ENCODE data around the gene GRIN2A. TPM values are rescaled to one million over a fixed set of nuclear protein-coding genes. Genes with fewer than 3 reads are reported as not detected.

GRIN2A gene
- total and polyA plus RNA-seq, 2 of the 8 experiments (the other 6 are each of a cell fraction or from before 2014, with no cell fraction given): 0.18 to 1.8 TPM

GRCh38 chr16:9820476-9821246, 361.6 kb downstream of the GRIN2A start (continued):
- TF ChIP-seq USF2 (IDR thresholded peaks at IDR 0.05; ENCODE audit: low read length) (no peak), TBP (IDR thresholded peaks at IDR 0.05; ENCODE audit: low read depth, low read length) (no peak), RAD21 (IDR thresholded peaks at IDR 0.05 in 1 of 2, conservative IDR thresholded peaks at IDR 0.05 in 1 of 2; ENCODE audit: low read depth in 2 of 2, low read length in 2 of 2) (peak; percentile 74 to 84), SUZ12 (IDR thresholded peaks at IDR 0.05; ENCODE audit: low read length) (no peak), ASH2L (IDR thresholded peaks at IDR 0.05; ENCODE audit: low read length) (no peak), PHF8 (conservative IDR thresholded peaks at IDR 0.05; ENCODE audit: low read depth, low read length) (no peak), CHD1 (IDR thresholded peaks at IDR 0.05; ENCODE audit: low read depth, low read length) (no peak), RNF2 (IDR thresholded peaks at IDR 0.05; ENCODE audit: borderline replicate concordance, low read depth, low read length, missing control alignments, poor library complexity, severe bottlenecking) (no peak), TEAD4 (IDR thresholded peaks at IDR 0.05; ENCODE audit: low read depth, low read length) (peak; percentile 68; the same call in 1 of the 2 replicates), MAFK (IDR thresholded peaks at IDR 0.05; ENCODE audit: low read depth, low read length) (no peak), SIX5 (IDR thresholded peaks at IDR 0.05; ENCODE audit: low read depth, low read length) (no peak), CHD2 (IDR thresholded peaks at IDR 0.05; ENCODE audit: low read length) (no peak), SRF (IDR thresholded peaks at IDR 0.05; ENCODE audit: low read depth, low read length) (no peak), CTCF (IDR thresholded peaks at IDR 0.05; ENCODE audit: control extremely low read depth in 1 of 3, insufficient read depth in 1 of 3, low read depth in 1 of 3, low read length in 3 of 3) (peak; percentile 21 to 73 (median 66)), MAX (IDR thresholded peaks at IDR 0.05) (no peak), GTF2F1 (IDR thresholded peaks at IDR 0.05; ENCODE audit: borderline replicate concordance, low read depth, low read length) (no peak), SP4 (IDR thresholded peaks at IDR 0.05; ENCODE audit: low read length) (no peak), E2F6 (IDR thresholded peaks at IDR 0.05) (no peak), GABPA (IDR thresholded peaks at IDR 0.05; ENCODE audit: borderline replicate concordance, insufficient read depth, low read length) (no peak)
